ENCODE data around the gene SIL1.

DNA sequence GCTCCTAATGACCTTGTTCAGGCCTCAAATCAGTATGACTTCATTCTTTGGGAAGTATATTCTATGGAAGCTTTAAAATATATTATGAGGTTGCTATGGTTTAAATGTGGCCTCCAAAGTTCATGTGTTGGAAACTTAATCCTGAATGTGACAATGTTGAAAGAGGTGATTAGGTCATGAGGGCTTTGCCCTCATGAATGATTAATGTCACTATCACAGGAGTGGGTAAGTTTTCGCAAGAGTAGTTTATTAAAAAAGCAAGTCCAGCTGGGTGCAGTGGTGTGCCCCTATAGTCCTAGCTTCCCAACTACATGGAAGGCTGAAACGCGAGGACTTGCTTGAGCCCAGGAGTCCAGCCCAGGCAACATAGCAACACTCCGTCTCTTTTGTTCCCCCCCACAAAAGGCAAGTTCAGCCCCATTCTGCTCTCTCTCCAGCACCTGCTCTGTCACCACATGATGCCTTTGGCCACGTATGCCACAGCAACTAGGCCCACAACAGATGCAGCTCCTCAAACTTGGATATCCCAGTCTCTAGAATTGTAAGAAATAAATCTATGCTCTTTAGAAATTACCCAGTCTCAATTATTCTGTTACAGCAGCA, 105.3 kb downstream of the SIL1 start:
- no peak for TF ChIP-seq CTCF (IDR thresholded peaks at IDR 0.05; ENCODE audit: low read depth, low read length, poor library complexity, severe bottlenecking)
- TF ChIP-seq EZH2phosphoT487 (IDR thresholded peaks at IDR 0.05; ENCODE audit: borderline replicate concordance, low read length) = no peak
